ENCODE results near the gene ITPR3.
"Not testable (repeated sequence)": the region's sequence is repeated elsewhere in the genome, so short reads cannot be mapped to it uniquely, and the experiment has no call there.

ITPR3 gene

GRCh38 chr6:33591424-33592032 is 29.6 kb upstream of the ITPR3 start:
- no peak for DNase-seq (ENCODE audit: low read depth in 2 of 2)

GRCh38 chr6:33592280-33592594 is 28.9 kb upstream of the ITPR3 start:
- DNase-seq (ENCODE audit: low read depth in 2 of 2), result no peak

- no peak for DNase-seq (ENCODE audit: low read depth in 2 of 2)
Observed at GRCh38 chr6:33592595-33593413, 28.3 kb upstream of the ITPR3 start.

DNA sequence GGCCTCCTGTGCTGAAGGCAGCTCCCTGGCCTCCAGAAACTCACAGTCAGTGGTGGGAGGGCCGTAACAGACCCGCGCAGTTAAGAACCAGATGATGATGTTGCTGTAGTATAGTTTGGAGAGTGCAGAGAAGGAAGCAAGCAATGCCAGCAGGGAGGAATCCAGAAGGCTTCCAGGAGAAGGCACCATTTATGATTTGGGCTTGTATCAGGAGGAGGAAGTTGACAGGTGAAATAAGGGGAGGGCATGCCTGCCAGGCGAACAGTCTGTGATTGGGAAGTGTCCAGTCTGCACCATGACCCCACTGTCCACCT is 27.8 kb upstream of the ITPR3 start:
- DNase-seq (ENCODE audit: low read depth in 2 of 2), result no peak

- DNase-seq (ENCODE audit: low read depth in 2 of 2), result no peak
Observed at GRCh38 chr6:33595001-33595846, 25.9 kb upstream of the ITPR3 start.

GRCh38 chr6:33596894-33597293 is 24.2 kb upstream of the ITPR3 start:
- DNase-seq (ENCODE audit: low read depth in 2 of 2), result not testable (repeated sequence)

GRCh38 chr6:33597551-33598322 is 23.4 kb upstream of the ITPR3 start:
- no peak for DNase-seq (ENCODE audit: low read depth in 2 of 2)

GRCh38 chr6:33599413-33599938 is 21.6 kb upstream of the ITPR3 start:
- DNase-seq (ENCODE audit: low read depth in 2 of 2), result no peak

DNA sequence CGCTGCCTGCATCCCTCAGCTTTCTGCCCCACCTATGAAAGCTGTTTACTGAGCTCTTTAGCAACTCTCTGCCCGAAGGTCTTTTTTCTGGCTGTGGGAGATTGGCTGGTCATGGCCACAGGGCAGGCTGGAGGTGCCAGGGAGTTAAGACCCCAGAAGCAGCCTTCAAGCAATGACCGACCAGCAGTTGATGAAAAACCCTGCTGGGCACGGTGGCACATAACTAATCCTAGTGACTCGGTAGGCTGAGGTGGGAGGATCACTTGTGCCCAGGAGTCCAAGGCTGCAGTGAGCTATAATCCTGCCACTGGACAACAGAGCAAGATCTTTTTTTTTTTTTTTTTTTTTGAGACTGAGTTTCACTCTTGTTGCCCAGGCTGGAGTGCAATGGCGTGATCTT is 20.4 kb upstream of the ITPR3 start:
- no peak for DNase-seq (ENCODE audit: low read depth in 2 of 2)

- no peak for DNase-seq (ENCODE audit: low read depth in 2 of 2)
Observed at GRCh38 chr6:33602180-33602579, 18.9 kb upstream of the ITPR3 start.

- DNase-seq (ENCODE audit: low read depth in 2 of 2), result no peak
Observed at GRCh38 chr6:33604941-33605854, 15.9 kb upstream of the ITPR3 start.

GRCh38 chr6:33606642-33607041 is 14.5 kb upstream of the ITPR3 start:
- DNase-seq (ENCODE audit: low read depth in 2 of 2), result no peak

DNA sequence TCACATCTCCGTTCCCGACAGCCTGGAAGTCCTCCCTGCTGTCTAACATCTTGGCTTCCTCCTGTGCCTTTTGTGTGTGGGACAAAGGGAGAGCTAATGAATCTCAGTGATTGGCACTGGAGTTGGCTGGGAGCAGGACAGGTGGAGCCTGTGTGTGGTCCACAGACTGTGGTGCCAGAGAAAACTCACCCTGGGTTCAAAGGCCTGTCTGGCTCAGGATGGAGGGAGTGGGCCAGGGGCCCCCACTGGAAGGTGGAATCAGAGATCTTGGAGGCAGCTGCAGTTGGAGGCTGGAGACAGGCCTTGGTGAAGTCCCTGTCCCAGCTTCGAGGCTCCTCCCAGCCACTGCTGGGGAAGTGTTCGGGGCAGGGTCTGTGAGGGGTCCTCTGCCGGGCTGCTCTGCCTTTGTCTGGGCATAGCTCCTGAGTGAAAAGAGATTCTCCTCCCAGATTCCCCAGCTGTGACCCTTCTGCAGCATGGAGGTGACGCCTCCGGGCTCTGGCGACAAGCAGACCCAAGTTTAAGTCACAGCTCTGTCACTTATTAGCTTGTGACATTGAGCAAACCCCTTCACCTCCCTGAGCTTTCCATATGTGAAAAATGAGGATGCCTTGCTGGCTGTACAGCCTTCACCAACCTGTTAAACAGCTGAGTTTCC is 13.9 kb upstream of the ITPR3 start:
- DNase-seq (ENCODE audit: low read depth in 2 of 2), result no peak

DNA sequence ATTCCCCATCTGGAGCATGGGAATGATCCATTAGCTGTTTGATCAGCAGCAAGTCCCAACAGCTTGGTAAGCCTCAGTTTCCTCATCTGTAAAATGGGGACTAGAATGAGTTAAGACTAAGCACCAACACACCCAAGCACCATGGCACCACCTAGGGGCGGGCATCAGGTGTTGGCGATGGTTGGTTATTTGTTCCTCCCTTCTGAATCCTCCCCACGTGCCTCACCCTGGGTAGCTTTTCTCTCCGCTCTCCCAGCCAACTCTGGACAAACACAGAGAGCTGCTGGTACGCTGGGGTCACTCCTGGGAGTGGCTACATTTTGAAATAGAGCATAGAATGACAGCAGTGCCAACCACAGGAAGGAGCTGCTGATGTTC is 13.3 kb upstream of the ITPR3 start:
- DNase-seq (ENCODE audit: low read depth in 2 of 2), result peak in 1 of 2 donors; percentile 24

- no peak for DNase-seq (ENCODE audit: low read depth in 2 of 2)
Observed at GRCh38 chr6:33609019-33609418, 12.1 kb upstream of the ITPR3 start.

GRCh38 chr6:33609528-33609927 is 11.6 kb upstream of the ITPR3 start:
- DNase-seq (ENCODE audit: low read depth in 2 of 2), result no peak

- DNase-seq (ENCODE audit: low read depth in 2 of 2), result no peak
Observed at GRCh38 chr6:33610067-33610466, 11.1 kb upstream of the ITPR3 start.

GRCh38 chr6:33610779-33611732 is 10.1 kb upstream of the ITPR3 start:
- DNase-seq (ENCODE audit: low read depth in 2 of 2), result no peak

- no peak for DNase-seq (ENCODE audit: low read depth in 2 of 2)
Observed at GRCh38 chr6:33613146-33613794, 7.9 kb upstream of the ITPR3 start.
